Measurements from ENCODE around the gene OR4K13.

OR4K13 gene

GRCh38 chr14:20008156-20008555 lies 27.7 kb downstream of the OR4K13 start:
- Histone ChIP-seq H3K9ac (ENCODE audit: insufficient read length, low read depth) (no peak overlapping the region), H3K27me3 (ENCODE audit: insufficient read depth, insufficient read length) (no peaks in the 10 kb centered on the region), H3K9me3 (ENCODE audit: insufficient read depth, low read length) (no peaks in the 10 kb centered on the region), H3K36me3 (ENCODE audit: insufficient read depth, insufficient read length, low read length) (no peaks in the 10 kb centered on the region), H3K4me1 (ENCODE audit: insufficient read depth, insufficient read length) (no peaks in the 10 kb centered on the region), H3K4me3 (ENCODE audit: insufficient read length, low read depth) (no peak overlapping the region)
- no peak for TF ChIP-seq ZNF274 (IDR thresholded peaks at IDR 0.05; ENCODE audit: low read depth, low read length)
- TF ChIP-seq SUZ12 (IDR thresholded peaks at IDR 0.05; ENCODE audit: extremely low read depth, insufficient read depth, insufficient read length), result no peak
- TF ChIP-seq YY1 (IDR thresholded peaks at IDR 0.05; ENCODE audit: insufficient read depth, insufficient read length), result no peak
- no peak for DNase-seq (ENCODE audit: low read depth, low spot score)

DNA sequence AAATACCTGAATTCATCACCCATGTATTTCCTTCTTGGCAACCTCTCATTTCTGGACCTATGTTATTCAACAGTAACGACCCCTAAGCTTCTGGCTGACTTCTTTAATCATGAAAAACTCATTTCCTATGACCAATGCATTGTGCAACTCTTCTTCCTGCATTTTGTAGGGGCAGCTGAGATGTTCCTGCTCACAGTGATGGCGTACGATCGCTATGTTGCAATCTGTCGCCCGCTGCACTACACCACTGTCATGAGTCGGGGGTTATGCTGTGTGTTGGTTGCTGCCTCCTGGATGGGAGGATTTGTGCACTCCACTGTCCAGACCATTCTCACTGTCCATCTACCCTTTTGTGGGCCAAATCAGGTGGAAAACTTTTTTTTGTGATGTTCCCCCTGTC lies 33.5 kb downstream of the OR4K13 start:
- no peaks in the 10 kb centered on the region for H3K4me1 ChIP-seq (ENCODE audit: insufficient read depth, insufficient read length)
- TF ChIP-seq ZNF274 (IDR thresholded peaks at IDR 0.05; ENCODE audit: low read depth, low read length) (no peak), SUZ12 (IDR thresholded peaks at IDR 0.05; ENCODE audit: extremely low read depth, insufficient read depth, insufficient read length) (no peak), YY1 (IDR thresholded peaks at IDR 0.05; ENCODE audit: insufficient read depth, insufficient read length) (no peak)
- no peak overlapping the region for H3K9ac ChIP-seq (ENCODE audit: insufficient read length, low read depth)
- no peak overlapping the region for H3K4me3 ChIP-seq (ENCODE audit: insufficient read length, low read depth)
- no peaks in the 10 kb centered on the region for H3K9me3 ChIP-seq (ENCODE audit: insufficient read depth, low read length)
- DNase-seq (ENCODE audit: low read depth, low spot score), result no peak
- no peaks in the 10 kb centered on the region for H3K36me3 ChIP-seq (ENCODE audit: insufficient read depth, insufficient read length, low read length)
- no peaks in the 10 kb centered on the region for H3K27me3 ChIP-seq (ENCODE audit: insufficient read depth, insufficient read length)

DNA sequence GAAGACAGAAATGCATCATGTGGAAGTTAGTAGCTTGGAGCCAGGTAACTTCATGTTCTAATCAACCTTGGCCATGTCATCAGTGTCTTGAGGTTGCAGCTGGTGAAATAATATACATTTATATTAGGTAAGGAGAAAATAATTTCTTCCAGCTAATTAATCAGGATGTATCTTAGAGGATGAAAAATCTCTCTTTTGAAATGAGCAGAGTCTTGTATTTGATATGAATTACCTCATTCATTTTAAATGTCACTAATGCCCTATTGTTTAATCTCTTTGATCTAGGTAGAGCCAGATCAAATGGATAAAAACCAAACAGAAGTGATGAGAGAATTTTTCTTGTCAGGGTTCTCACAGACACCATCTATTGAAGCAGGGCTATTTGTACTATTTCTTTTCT lies 34.0 kb downstream of the OR4K13 start, which contains the start of gene OR4Q2:
TSS of gene OR4Q2 (plus strand) at position 301 of the 400 bp plus-strand sequence.
- Histone ChIP-seq H3K4me1 (ENCODE audit: insufficient read depth, insufficient read length) (no peaks in the 10 kb centered on the region), H3K27me3 (ENCODE audit: insufficient read depth, insufficient read length) (no peaks in the 10 kb centered on the region), H3K9ac (ENCODE audit: insufficient read length, low read depth) (no peak within 1 kb of the TSS), H3K36me3 (ENCODE audit: insufficient read depth, insufficient read length, low read length) (no peaks in the 10 kb centered on the region), H3K4me3 (ENCODE audit: insufficient read length, low read depth) (no peak within 1 kb of the TSS), H3K9me3 (ENCODE audit: insufficient read depth, low read length) (no peaks in the 10 kb centered on the region)
- TF ChIP-seq ZNF274 (IDR thresholded peaks at IDR 0.05; ENCODE audit: low read depth, low read length) (no peak), YY1 (IDR thresholded peaks at IDR 0.05; ENCODE audit: insufficient read depth, insufficient read length) (no peak)
- DNase-seq (ENCODE audit: low read depth, low spot score), result no peak

GRCh38 chr14:19993438-19993837 lies 42.4 kb downstream of the OR4K13 start:
- no peak for TF ChIP-seq SUZ12 (IDR thresholded peaks at IDR 0.05; ENCODE audit: extremely low read depth, insufficient read depth, insufficient read length)
- TF ChIP-seq YY1 (IDR thresholded peaks at IDR 0.05; ENCODE audit: insufficient read depth, insufficient read length), result no peak
- TF ChIP-seq ZNF274 (IDR thresholded peaks at IDR 0.05; ENCODE audit: low read depth, low read length), result no peak
- no peak for DNase-seq (ENCODE audit: low read depth, low spot score)
- H3K9me3 ChIP-seq (ENCODE audit: insufficient read depth, low read length), result peaks cover 9% of the 10 kb centered on the region; the same call in 1 of the 2 replicates

More at GRCh38 chr14:19993438-19993837, 42.4 kb downstream of the OR4K13 start:
- Histone ChIP-seq H3K27me3 (ENCODE audit: insufficient read depth, insufficient read length) (no peaks in the 10 kb centered on the region), H3K4me3 (ENCODE audit: insufficient read length, low read depth) (no peak overlapping the region), H3K4me1 (ENCODE audit: insufficient read depth, insufficient read length) (no peaks in the 10 kb centered on the region), H3K36me3 (ENCODE audit: insufficient read depth, insufficient read length, low read length) (no peaks in the 10 kb centered on the region), H3K9ac (ENCODE audit: insufficient read length, low read depth) (no peak overlapping the region)
